Upper lobe of left lung (tissue), 4 donors: Measurements from ENCODE around the gene CCDC90B.
A peak's percentile ranks its signal among the peaks of the same experiment; 100 is the strongest.

Experiments
- CTCF ChIP-seq, 6 experiments: fragments of 450-650 bp in 4 of 6; fragments of 200-600 bp in 2 of 6; sonication (generic) in 2 of 6; IDR thresholded peaks; one replicate each; pipeline ENCODE4 v1.5.1; 2016 to 2019; ENCODE audit warnings: antibody characterized with exemption in 6 of 6
- POLR2A ChIP-seq, 4 donors: fragments of 450-650 bp; IDR thresholded peaks; one replicate each; pipeline ENCODE4 v1.5.1; 2016 to 2017; ENCODE audit warnings: antibody characterized with exemption in 4 of 4, mild to moderate bottlenecking in 2 of 4
- POLR2AphosphoS5 ChIP-seq, 2 donors: sonication (generic); formaldehyde crosslinking; IDR thresholded peaks; one replicate each; pipeline ENCODE4 v1.5.1; 2017; ENCODE audit warnings: antibody characterized with exemption in 2 of 2

- TF ChIP-seq POLR2A (IDR thresholded peaks at IDR 0.05) (no peak), CTCF (IDR thresholded peaks at IDR 0.05) (peak in 5 of 6 experiments; percentile 32 to 68 (median 60)), POLR2AphosphoS5 (IDR thresholded peaks at IDR 0.05) (no peak)
These were observed 6.7 kb upstream of the CCDC90B start for GRCh38 chr11:83292709-83293456.
